HEK293 (cell line): ENCODE results near the gene PSMD12.

Experiments used
- BCL11A ChIP-seq: fragments of 450-650 bp; formaldehyde crosslinking; IDR thresholded peaks from 2 replicates; pipeline ENCODE4 v1.5.1; 2016; ENCODE audit warnings: low read depth, missing biosample characterization, missing genetic modification characterization
- MEIS1 ChIP-seq: sonication (generic); formaldehyde crosslinking; IDR thresholded peaks from 2 replicates; pipeline ENCODE4 v1.8.1; 2022; ENCODE audit warnings: missing genetic modification reagents, mild to moderate bottlenecking, borderline replicate concordance
- MYNN ChIP-seq: fragments of 450-650 bp; formaldehyde crosslinking; IDR thresholded peaks from 2 replicates; pipeline ENCODE4 v1.5.1; 2016; ENCODE audit warnings: missing biosample characterization, missing genetic modification characterization, borderline replicate concordance
- MZF1 ChIP-seq: fragments of 450-650 bp; formaldehyde crosslinking; IDR thresholded peaks from 2 replicates; pipeline ENCODE4 v1.5.1; 2017; ENCODE audit warnings: missing biosample characterization, missing genetic modification characterization, borderline replicate concordance
- OSR2 ChIP-seq: fragments of 450-650 bp; formaldehyde crosslinking; IDR thresholded peaks from 2 replicates; pipeline ENCODE4 v1.5.1; 2016; ENCODE audit warnings: missing biosample characterization, missing genetic modification characterization
- ZBTB21 ChIP-seq: fragments of 450-650 bp; formaldehyde crosslinking; IDR thresholded peaks from 2 replicates; pipeline ENCODE4 v1.5.1; 2017; ENCODE audit warnings: missing biosample characterization, missing genetic modification characterization
- ZNF10 ChIP-seq: fragments of 450-650 bp; formaldehyde crosslinking; IDR thresholded peaks from 2 replicates; pipeline ENCODE4 v1.5.1; 2017; ENCODE audit warnings: missing biosample characterization, missing genetic modification characterization
- ZNF140 ChIP-seq: fragments of 450-650 bp; formaldehyde crosslinking; IDR thresholded peaks from 2 replicates; pipeline ENCODE4 v1.5.1; 2016; ENCODE audit warnings: missing biosample characterization, missing genetic modification characterization
- ZNF16 ChIP-seq: fragments of 450-650 bp; formaldehyde crosslinking; IDR thresholded peaks from 2 replicates; pipeline ENCODE4 v1.5.1; 2016; ENCODE audit warnings: low read depth, missing biosample characterization, missing genetic modification characterization
- ZNF184 ChIP-seq: fragments of 450-650 bp; IDR thresholded peaks from 2 replicates; pipeline ENCODE4 v1.5.1; 2018; ENCODE audit warnings: missing biosample characterization, mild to moderate bottlenecking, missing genetic modification characterization
- ZNF23 ChIP-seq: fragments of 450-650 bp; formaldehyde crosslinking; IDR thresholded peaks from 2 replicates; pipeline ENCODE4 v1.5.1; 2016; ENCODE audit warnings: missing biosample characterization, missing genetic modification characterization, borderline replicate concordance
- ZNF274 ChIP-seq, 2 experiments: fragments of 200-500 bp in 1 of 2; fragments of 450-650 bp in 1 of 2; sonication (Bioruptor generic) in 1 of 2; formaldehyde crosslinking in 1 of 2; IDR thresholded peaks; 2 replicates each; pipeline versions ENCODE4 v1.5.1 to v1.6.1; 2014 to 2016; ENCODE audit warnings: borderline replicate concordance in 1 of 2, inconsistent platforms in 1 of 2, low read length in 1 of 2, missing biosample characterization in 1 of 2, missing genetic modification characterization in 1 of 2
- ZNF292 ChIP-seq: fragments of 450-650 bp; formaldehyde crosslinking; IDR thresholded peaks from 2 replicates; pipeline ENCODE4 v1.5.1; 2016; ENCODE audit warnings: low read depth, missing biosample characterization, missing genetic modification characterization, borderline replicate concordance
- ZNF311 ChIP-seq: fragments of 450-650 bp; formaldehyde crosslinking; IDR thresholded peaks from 2 replicates; pipeline ENCODE4 v1.5.1; 2017; ENCODE audit warnings: missing biosample characterization, missing genetic modification characterization, borderline replicate concordance
- ZNF37A ChIP-seq: fragments of 450-650 bp; IDR thresholded peaks from 2 replicates; pipeline ENCODE4 v1.5.1; 2018; ENCODE audit warnings: missing biosample characterization, missing genetic modification characterization
- ZNF473 ChIP-seq: fragments of 450-650 bp; formaldehyde crosslinking; IDR thresholded peaks from 2 replicates; pipeline ENCODE4 v1.5.1; 2017; ENCODE audit warnings: missing biosample characterization, missing genetic modification characterization
- ZNF501 ChIP-seq: fragments of 450-650 bp; formaldehyde crosslinking; IDR thresholded peaks from 2 replicates; pipeline ENCODE4 v1.5.1; 2016; ENCODE audit warnings: missing biosample characterization, missing genetic modification characterization
- ZNF555 ChIP-seq: fragments of 450-650 bp; formaldehyde crosslinking; conservative IDR thresholded peaks from 2 replicates; pipeline ENCODE4 v1.5.1; 2017; ENCODE audit warnings: missing biosample characterization, mild to moderate bottlenecking, missing genetic modification characterization, inconsistent platforms
- ZNF560 ChIP-seq: fragments of 450-650 bp; formaldehyde crosslinking; IDR thresholded peaks from 2 replicates; pipeline ENCODE4 v1.5.1; 2017; ENCODE audit warnings: missing biosample characterization, missing genetic modification characterization, borderline replicate concordance
- ZNF596 ChIP-seq: fragments of 450-650 bp; IDR thresholded peaks from 2 replicates; pipeline ENCODE4 v1.5.0; 2018; ENCODE audit warnings: missing biosample characterization, mild to moderate bottlenecking, missing genetic modification characterization, moderate library complexity
- ZNF623 ChIP-seq: fragments of 450-650 bp; formaldehyde crosslinking; IDR thresholded peaks from 2 replicates; pipeline ENCODE4 v1.5.1; 2016; ENCODE audit warnings: missing biosample characterization, missing genetic modification characterization
- ZNF626 ChIP-seq: fragments of 450-650 bp; sonication (Bioruptor Pico); formaldehyde crosslinking; IDR thresholded peaks from 2 replicates; pipeline ENCODE4 v1.5.1; 2018; ENCODE audit warnings: missing biosample characterization, missing genetic modification characterization, inconsistent platforms
- ZNF660 ChIP-seq: fragments of 450-650 bp; IDR thresholded peaks from 2 replicates; pipeline ENCODE4 v1.5.1; 2018; ENCODE audit warnings: missing biosample characterization, mild to moderate bottlenecking, missing genetic modification characterization
- ZNF677 ChIP-seq: fragments of 450-650 bp; IDR thresholded peaks from 2 replicates; pipeline ENCODE4 v1.5.0; 2018; ENCODE audit warnings: missing biosample characterization, mild to moderate bottlenecking, missing genetic modification characterization, moderate library complexity
- ZNF843 ChIP-seq: fragments of 450-650 bp; formaldehyde crosslinking; IDR thresholded peaks from 2 replicates; pipeline ENCODE4 v1.5.1; 2016; ENCODE audit warnings: missing biosample characterization, missing genetic modification characterization
- TF ChIP-seq, protein P1 (sequence below): fragments of 450-650 bp; formaldehyde crosslinking; IDR thresholded peaks from 2 replicates; pipeline ENCODE4 v1.5.1; 2016; ENCODE audit warnings: missing biosample characterization, missing genetic modification characterization
- TF ChIP-seq, protein P2 (sequence below): fragments of 450-650 bp; formaldehyde crosslinking; IDR thresholded peaks from 2 replicates; pipeline ENCODE4 v1.5.1; 2017; ENCODE audit warnings: missing biosample characterization, missing genetic modification characterization
- TF ChIP-seq, protein P3 (sequence below): fragments of 450-650 bp; formaldehyde crosslinking; conservative IDR thresholded peaks from 2 replicates; pipeline ENCODE4 v1.5.1; 2016; ENCODE audit warnings: low read depth, missing biosample characterization, missing genetic modification characterization
- TF ChIP-seq, protein P4 (sequence below): fragments of 450-650 bp; formaldehyde crosslinking; conservative IDR thresholded peaks from 2 replicates; pipeline ENCODE4 v1.5.1; 2016; ENCODE audit warnings: low read depth, missing biosample characterization, missing genetic modification characterization

PSMD12 gene

DNA sequence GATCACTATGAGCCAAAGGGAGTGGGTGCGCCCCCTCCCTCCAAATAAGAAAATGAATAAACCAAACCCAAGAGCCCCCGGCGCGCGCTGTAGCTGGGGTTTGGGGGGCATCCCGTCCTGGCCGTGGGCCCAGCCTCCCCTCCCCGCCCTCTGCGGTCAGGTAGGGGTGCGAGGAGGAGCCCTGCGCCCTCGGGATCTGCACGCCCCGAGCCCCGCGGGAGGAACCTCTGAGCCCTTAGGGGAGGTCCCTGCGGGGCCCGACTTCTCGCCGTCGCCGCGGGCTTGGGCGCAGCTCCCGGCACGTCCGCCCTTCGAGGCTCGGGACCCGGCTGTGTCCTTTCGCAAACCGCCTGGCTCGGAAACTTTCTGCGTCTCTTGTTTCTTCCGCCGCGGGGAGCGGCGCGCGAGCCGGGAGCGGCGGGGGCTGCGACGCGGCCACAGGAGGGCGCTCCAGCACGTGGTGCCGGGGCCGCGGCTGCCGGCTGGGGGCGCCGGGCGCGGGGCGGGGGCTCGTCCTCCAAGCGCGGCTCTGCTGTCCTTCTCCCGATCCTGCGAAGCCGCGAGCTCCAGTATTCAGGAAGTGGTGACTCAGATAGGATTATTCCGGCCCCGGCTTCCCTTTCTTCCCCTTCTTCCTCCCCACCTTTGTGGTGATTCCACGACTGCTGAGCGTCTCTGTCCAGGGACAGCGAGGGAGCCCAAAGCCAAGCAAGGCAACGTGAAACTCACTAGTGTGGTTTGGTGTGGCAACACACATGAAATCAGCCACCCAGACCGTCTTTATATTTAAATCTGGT, 12.3 kb upstream of the PSMD12 start (continued):
- TF ChIP-seq ZNF10 (no peak), ZNF660 (tag by site-specific recombination) (peak; percentile 78; the same call in 1 of the 2 replicates), ZNF623 (tag by site-specific recombination) (no peak), ZNF677 (no peak), ZNF555 (tag by site-specific recombination) (no peak), ZNF560 (no peak), MEIS1 (CRISPR knock-in tag) (no peak), ZNF23 (tag by site-specific recombination) (no peak), MZF1 (tag by site-specific recombination) (no peak), ZNF501 (tag by site-specific recombination) (no peak), ZNF843 (no peak), ZNF184 (no peak), MYNN (tag by site-specific recombination) (no peak), ZNF37A (tag by site-specific recombination) (peak; percentile 59; the same call in 1 of the 2 replicates), ZNF596 (tag by site-specific recombination) (peak; percentile 25; the same call in 1 of the 2 replicates), BCL11A (no peak), ZNF274 (IDR thresholded peaks at IDR 0.05; ENCODE audit: low read length) (no peak), ZNF274 (tag by site-specific recombination; IDR thresholded peaks at IDR 0.05; ENCODE audit: borderline replicate concordance) (no peak), ZBTB21 (tag by site-specific recombination) (no peak), ZNF140 (no peak), ZNF473 (tag by site-specific recombination) (no peak), ZNF16 (tag by site-specific recombination) (no peak), ZNF311 (tag by site-specific recombination) (no peak), ZNF292 (tag by site-specific recombination) (no peak), ZNF626 (tag by site-specific recombination) (no peak; the same call in 1 of the 2 replicates), OSR2 (tag by site-specific recombination) (no peak)
- TF ChIP-seq, protein P1, sequence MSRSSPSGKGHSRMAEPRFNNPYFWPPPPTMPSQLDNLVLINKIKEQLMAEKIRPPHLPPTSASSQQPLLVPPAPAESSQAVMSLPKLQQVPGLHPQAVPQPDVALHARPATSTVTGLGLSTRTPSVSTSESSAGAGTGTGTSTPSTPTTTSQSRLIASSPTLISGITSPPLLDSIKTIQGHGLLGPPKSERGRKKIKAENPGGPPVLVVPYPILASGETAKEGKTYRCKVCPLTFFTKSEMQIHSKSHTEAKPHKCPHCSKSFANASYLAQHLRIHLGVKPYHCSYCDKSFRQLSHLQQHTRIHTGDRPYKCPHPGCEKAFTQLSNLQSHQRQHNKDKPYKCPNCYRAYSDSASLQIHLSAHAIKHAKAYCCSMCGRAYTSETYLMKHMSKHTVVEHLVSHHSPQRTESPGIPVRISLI (tag by site-specific recombination): no peak
- TF ChIP-seq, protein P2, sequence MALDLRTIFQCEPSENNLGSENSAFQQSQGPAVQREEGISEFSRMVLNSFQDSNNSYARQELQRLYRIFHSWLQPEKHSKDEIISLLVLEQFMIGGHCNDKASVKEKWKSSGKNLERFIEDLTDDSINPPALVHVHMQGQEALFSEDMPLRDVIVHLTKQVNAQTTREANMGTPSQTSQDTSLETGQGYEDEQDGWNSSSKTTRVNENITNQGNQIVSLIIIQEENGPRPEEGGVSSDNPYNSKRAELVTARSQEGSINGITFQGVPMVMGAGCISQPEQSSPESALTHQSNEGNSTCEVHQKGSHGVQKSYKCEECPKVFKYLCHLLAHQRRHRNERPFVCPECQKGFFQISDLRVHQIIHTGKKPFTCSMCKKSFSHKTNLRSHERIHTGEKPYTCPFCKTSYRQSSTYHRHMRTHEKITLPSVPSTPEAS: no peak
- TF ChIP-seq, protein P3, sequence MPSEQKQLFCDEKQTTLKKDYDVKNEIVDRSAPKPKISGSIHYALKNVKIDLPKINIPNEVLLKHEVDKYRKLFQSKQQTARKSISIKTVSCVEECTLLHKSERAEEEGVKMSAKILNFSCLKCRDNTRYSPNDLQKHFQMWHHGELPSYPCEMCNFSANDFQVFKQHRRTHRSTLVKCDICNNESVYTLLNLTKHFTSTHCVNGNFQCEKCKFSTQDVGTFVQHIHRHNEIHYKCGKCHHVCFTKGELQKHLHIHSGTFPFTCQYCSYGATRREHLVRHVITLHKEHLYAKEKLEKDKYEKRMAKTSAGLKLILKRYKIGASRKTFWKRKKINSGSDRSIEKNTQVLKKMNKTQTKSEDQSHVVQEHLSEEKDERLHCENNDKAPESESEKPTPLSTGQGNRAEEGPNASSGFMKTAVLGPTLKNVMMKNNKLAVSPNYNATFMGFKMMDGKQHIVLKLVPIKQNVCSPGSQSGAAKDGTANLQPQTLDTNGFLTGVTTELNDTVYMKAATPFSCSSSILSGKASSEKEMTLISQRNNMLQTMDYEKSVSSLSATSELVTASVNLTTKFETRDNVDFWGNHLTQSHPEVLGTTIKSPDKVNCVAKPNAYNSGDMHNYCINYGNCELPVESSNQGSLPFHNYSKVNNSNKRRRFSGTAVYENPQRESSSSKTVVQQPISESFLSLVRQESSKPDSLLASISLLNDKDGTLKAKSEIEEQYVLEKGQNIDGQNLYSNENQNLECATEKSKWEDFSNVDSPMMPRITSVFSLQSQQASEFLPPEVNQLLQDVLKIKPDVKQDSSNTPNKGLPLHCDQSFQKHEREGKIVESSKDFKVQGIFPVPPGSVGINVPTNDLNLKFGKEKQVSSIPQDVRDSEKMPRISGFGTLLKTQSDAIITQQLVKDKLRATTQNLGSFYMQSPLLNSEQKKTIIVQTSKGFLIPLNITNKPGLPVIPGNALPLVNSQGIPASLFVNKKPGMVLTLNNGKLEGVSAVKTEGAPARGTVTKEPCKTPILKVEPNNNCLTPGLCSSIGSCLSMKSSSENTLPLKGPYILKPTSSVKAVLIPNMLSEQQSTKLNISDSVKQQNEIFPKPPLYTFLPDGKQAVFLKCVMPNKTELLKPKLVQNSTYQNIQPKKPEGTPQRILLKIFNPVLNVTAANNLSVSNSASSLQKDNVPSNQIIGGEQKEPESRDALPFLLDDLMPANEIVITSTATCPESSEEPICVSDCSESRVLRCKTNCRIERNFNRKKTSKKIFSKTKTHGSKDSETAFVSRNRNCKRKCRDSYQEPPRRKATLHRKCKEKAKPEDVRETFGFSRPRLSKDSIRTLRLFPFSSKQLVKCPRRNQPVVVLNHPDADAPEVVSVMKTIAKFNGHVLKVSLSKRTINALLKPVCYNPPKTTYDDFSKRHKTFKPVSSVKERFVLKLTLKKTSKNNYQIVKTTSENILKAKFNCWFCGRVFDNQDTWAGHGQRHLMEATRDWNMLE (tag by site-specific recombination): 0 out of 2 replicates have a peak, but pooled peaks have one; percentile 12
- TF ChIP-seq, protein P4, sequence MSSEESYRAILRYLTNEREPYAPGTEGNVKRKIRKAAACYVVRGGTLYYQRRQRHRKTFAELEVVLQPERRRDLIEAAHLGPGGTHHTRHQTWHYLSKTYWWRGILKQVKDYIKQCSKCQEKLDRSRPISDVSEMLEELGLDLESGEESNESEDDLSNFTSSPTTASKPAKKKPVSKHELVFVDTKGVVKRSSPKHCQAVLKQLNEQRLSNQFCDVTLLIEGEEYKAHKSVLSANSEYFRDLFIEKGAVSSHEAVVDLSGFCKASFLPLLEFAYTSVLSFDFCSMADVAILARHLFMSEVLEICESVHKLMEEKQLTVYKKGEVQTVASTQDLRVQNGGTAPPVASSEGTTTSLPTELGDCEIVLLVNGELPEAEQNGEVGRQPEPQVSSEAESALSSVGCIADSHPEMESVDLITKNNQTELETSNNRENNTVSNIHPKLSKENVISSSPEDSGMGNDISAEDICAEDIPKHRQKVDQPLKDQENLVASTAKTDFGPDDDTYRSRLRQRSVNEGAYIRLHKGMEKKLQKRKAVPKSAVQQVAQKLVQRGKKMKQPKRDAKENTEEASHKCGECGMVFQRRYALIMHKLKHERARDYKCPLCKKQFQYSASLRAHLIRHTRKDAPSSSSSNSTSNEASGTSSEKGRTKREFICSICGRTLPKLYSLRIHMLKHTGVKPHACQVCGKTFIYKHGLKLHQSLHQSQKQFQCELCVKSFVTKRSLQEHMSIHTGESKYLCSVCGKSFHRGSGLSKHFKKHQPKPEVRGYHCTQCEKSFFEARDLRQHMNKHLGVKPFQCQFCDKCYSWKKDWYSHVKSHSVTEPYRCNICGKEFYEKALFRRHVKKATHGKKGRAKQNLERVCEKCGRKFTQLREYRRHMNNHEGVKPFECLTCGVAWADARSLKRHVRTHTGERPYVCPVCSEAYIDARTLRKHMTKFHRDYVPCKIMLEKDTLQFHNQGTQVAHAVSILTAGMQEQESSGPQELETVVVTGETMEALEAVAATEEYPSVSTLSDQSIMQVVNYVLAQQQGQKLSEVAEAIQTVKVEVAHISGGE: peak; percentile 46; the same call in 1 of the 2 replicates
